Transverse colon (tissue), 4 donors: ENCODE measurements around the gene C2orf81.

ENCODE experiments used
- CTCF ChIP-seq, 5 experiments: fragments of 200-600 bp in 3 of 5; fragments of 450-650 bp in 2 of 5; sonication (generic) in 3 of 5; IDR thresholded peaks; 1 replicate in 2 of 5; 2 replicates in 3 of 5; pipeline ENCODE4 v1.5.1; 2016 to 2017; ENCODE audit warnings: antibody characterized with exemption in 5 of 5, inconsistent platforms in 3 of 5, mild to moderate bottlenecking in 2 of 5, moderate library complexity in 1 of 5
- POLR2A ChIP-seq: fragments of 450-650 bp; IDR thresholded peaks from one replicate; pipeline ENCODE4 v1.6.1; 2016; ENCODE audit warnings: antibody characterized with exemption, mild to moderate bottlenecking, moderate library complexity
- POLR2AphosphoS5 ChIP-seq, 3 donors: sonication (generic); formaldehyde crosslinking; IDR thresholded peaks; one replicate each; pipeline ENCODE4 v1.6.1; 2016; ENCODE audit warnings: antibody characterized with exemption in 3 of 3

GRCh38 chr2:74371421-74371820, 50.0 kb downstream of the C2orf81 start:
- TF ChIP-seq POLR2A (no peak), CTCF (IDR thresholded peaks at IDR 0.05) (no peak), POLR2AphosphoS5 (IDR thresholded peaks at IDR 0.05) (no peak)
